Measurements from ENCODE around the gene CCDC92. TPM values are rescaled to one million over a fixed set of nuclear protein-coding genes. Genes with fewer than 3 reads are reported as not detected.

CCDC92 gene
- total and polyA plus RNA-seq, 2 of the 13 experiments (the other 11 are each of a cell fraction or from before 2014, with no cell fraction given): 5.4 to 14.7 TPM

DNA sequence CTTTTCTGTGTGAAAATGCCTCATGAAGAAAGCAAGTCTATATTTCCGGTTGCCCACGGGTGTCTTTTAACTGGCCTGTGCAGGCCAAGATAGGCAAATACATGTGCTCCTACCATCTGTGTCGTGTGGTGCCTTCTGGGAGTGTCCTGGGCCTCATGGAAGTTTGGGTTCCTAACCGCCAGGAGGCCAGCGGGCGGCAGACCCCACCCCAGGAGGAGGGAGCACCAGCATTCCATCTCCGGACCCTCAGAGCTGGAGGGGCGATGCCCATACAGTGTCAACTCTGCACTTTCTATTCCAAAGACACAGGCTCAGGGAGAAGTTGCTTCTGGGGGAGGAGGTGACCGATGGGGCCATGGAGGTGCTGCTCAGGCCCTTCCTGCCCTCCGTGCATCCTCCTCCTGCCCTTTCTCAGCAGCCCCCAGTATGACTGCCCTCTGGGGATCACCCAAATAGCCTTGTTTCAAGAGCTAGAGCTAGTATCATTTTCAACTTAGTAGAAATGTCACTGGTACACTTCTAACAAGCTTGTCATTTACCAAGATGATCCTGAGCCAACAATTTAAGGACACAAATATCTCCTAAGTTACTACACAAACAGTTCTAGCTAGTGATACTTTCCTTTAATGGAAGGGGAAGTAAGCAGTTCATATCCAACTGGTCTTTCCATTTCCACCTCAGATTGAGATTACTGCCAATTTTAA is 17.8 kb downstream of the CCDC92 start:
- no peaks in the 10 kb centered on the region for H3K79me2 ChIP-seq (ENCODE audit: insufficient read depth, low read length)
- H3K4me1 ChIP-seq (ENCODE audit: insufficient read depth, low read length): peaks cover 21% of the 10 kb centered on the region
- CTCF ChIA-PET (ENCODE audit: low intra/inter-chr PET ratio, low total read pairs): no interaction called here
- ATAC-seq (no peak), DNase-seq (ENCODE audit: low spot score) (no peak), FAIRE-seq (no peak)
- no peak overlapping the region for H2AFZ ChIP-seq (ENCODE audit: low read length)
- H3K27ac ChIP-seq (ENCODE audit: extremely low read length, insufficient read depth, low read length): no peak overlapping the region
- H3K27me3 ChIP-seq (ENCODE audit: control insufficient read depth in 1 of 2, insufficient read depth in 2 of 2, low read length in 2 of 2): no peaks in the 10 kb centered on the region
- POLR2A ChIA-PET: no interaction called here
- no peaks in the 10 kb centered on the region for H4K20me1 ChIP-seq (ENCODE audit: insufficient read depth, low read length)
- no peak overlapping the region for H3K4me3 ChIP-seq (replicated peaks in 1 of 3; ENCODE audit: insufficient read depth in 1 of 3, low read depth in 2 of 3, low read length in 3 of 3)
- no peaks in the 10 kb centered on the region for H3K36me3 ChIP-seq (replicated peaks in 1 of 2; ENCODE audit: control insufficient read depth in 1 of 2, insufficient read depth in 2 of 2, low read length in 2 of 2)
- H3K4me2 ChIP-seq (ENCODE audit: low read depth, low read length): no peak overlapping the region
- H3K9me3 ChIP-seq (ENCODE audit: low read length): no peaks in the 10 kb centered on the region
- no peak overlapping the region for H3K9ac ChIP-seq (ENCODE audit: insufficient read depth, low read depth, low read length)
- in situ Hi-C loops (cut with HindIII; ENCODE audit: extremely low pct_ligation_motif_present, low pct_unique_long_range_greater_than_20kb) (no loop called here), intact Hi-C loops (cut with micrococcal nuclease; ENCODE audit: unreplicated experiment) (no loop called here)
- WGBS (ENCODE audit: low lambda C conversion rate): 77% methylated on average over 6 of the region's 10 CpGs
- no TSS peak for BruUV-seq (replicated peaks)
- TF ChIP-seq ZEB1 (IDR thresholded peaks at IDR 0.05; ENCODE audit: insufficient replicate concordance, low read depth) (no peak), TMF1 (CRISPR knock-in tag; IDR thresholded peaks at IDR 0.05; ENCODE audit: low read depth) (no peak), ZNF556 (CRISPR knock-in tag; IDR thresholded peaks at IDR 0.05; ENCODE audit: borderline replicate concordance) (no peak), NFRKB (IDR thresholded peaks at IDR 0.05) (no peak)
- TF ChIP-seq, protein P1, sequence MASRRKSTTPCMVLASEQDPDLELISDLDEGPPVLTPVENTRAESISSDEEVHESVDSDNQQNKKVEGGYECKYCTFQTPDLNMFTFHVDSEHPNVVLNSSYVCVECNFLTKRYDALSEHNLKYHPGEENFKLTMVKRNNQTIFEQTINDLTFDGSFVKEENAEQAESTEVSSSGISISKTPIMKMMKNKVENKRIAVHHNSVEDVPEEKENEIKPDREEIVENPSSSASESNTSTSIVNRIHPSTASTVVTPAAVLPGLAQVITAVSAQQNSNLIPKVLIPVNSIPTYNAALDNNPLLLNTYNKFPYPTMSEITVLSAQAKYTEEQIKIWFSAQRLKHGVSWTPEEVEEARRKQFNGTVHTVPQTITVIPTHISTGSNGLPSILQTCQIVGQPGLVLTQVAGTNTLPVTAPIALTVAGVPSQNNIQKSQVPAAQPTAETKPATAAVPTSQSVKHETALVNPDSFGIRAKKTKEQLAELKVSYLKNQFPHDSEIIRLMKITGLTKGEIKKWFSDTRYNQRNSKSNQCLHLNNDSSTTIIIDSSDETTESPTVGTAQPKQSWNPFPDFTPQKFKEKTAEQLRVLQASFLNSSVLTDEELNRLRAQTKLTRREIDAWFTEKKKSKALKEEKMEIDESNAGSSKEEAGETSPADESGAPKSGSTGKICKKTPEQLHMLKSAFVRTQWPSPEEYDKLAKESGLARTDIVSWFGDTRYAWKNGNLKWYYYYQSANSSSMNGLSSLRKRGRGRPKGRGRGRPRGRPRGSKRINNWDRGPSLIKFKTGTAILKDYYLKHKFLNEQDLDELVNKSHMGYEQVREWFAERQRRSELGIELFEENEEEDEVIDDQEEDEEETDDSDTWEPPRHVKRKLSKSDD (CRISPR knock-in tag; IDR thresholded peaks at IDR 0.05; ENCODE audit: low read depth): no peak
- TF ChIP-seq, protein P2, sequence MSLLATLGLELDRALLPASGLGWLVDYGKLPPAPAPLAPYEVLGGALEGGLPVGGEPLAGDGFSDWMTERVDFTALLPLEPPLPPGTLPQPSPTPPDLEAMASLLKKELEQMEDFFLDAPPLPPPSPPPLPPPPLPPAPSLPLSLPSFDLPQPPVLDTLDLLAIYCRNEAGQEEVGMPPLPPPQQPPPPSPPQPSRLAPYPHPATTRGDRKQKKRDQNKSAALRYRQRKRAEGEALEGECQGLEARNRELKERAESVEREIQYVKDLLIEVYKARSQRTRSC (CRISPR knock-in tag; IDR thresholded peaks at IDR 0.05; ENCODE audit: low read depth): no peak
- TF ChIP-seq, protein P3, sequence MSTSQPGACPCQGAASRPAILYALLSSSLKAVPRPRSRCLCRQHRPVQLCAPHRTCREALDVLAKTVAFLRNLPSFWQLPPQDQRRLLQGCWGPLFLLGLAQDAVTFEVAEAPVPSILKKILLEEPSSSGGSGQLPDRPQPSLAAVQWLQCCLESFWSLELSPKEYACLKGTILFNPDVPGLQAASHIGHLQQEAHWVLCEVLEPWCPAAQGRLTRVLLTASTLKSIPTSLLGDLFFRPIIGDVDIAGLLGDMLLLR (CRISPR knock-in tag; IDR thresholded peaks at IDR 0.05): no peak
- TF ChIP-seq, protein P4, sequence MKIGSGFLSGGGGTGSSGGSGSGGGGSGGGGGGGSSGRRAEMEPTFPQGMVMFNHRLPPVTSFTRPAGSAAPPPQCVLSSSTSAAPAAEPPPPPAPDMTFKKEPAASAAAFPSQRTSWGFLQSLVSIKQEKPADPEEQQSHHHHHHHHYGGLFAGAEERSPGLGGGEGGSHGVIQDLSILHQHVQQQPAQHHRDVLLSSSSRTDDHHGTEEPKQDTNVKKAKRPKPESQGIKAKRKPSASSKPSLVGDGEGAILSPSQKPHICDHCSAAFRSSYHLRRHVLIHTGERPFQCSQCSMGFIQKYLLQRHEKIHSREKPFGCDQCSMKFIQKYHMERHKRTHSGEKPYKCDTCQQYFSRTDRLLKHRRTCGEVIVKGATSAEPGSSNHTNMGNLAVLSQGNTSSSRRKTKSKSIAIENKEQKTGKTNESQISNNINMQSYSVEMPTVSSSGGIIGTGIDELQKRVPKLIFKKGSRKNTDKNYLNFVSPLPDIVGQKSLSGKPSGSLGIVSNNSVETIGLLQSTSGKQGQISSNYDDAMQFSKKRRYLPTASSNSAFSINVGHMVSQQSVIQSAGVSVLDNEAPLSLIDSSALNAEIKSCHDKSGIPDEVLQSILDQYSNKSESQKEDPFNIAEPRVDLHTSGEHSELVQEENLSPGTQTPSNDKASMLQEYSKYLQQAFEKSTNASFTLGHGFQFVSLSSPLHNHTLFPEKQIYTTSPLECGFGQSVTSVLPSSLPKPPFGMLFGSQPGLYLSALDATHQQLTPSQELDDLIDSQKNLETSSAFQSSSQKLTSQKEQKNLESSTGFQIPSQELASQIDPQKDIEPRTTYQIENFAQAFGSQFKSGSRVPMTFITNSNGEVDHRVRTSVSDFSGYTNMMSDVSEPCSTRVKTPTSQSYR (CRISPR knock-in tag; IDR thresholded peaks at IDR 0.05; ENCODE audit: borderline replicate concordance): no peak
- TF ChIP-seq, protein P5, sequence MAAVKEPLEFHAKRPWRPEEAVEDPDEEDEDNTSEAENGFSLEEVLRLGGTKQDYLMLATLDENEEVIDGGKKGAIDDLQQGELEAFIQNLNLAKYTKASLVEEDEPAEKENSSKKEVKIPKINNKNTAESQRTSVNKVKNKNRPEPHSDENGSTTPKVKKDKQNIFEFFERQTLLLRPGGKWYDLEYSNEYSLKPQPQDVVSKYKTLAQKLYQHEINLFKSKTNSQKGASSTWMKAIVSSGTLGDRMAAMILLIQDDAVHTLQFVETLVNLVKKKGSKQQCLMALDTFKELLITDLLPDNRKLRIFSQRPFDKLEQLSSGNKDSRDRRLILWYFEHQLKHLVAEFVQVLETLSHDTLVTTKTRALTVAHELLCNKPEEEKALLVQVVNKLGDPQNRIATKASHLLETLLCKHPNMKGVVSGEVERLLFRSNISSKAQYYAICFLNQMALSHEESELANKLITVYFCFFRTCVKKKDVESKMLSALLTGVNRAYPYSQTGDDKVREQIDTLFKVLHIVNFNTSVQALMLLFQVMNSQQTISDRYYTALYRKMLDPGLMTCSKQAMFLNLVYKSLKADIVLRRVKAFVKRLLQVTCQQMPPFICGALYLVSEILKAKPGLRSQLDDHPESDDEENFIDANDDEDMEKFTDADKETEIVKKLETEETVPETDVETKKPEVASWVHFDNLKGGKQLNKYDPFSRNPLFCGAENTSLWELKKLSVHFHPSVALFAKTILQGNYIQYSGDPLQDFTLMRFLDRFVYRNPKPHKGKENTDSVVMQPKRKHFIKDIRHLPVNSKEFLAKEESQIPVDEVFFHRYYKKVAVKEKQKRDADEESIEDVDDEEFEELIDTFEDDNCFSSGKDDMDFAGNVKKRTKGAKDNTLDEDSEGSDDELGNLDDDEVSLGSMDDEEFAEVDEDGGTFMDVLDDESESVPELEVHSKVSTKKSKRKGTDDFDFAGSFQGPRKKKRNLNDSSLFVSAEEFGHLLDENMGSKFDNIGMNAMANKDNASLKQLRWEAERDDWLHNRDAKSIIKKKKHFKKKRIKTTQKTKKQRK (IDR thresholded peaks at IDR 0.05; ENCODE audit: low read length): no peak
- TF ChIP-seq, protein P6, sequence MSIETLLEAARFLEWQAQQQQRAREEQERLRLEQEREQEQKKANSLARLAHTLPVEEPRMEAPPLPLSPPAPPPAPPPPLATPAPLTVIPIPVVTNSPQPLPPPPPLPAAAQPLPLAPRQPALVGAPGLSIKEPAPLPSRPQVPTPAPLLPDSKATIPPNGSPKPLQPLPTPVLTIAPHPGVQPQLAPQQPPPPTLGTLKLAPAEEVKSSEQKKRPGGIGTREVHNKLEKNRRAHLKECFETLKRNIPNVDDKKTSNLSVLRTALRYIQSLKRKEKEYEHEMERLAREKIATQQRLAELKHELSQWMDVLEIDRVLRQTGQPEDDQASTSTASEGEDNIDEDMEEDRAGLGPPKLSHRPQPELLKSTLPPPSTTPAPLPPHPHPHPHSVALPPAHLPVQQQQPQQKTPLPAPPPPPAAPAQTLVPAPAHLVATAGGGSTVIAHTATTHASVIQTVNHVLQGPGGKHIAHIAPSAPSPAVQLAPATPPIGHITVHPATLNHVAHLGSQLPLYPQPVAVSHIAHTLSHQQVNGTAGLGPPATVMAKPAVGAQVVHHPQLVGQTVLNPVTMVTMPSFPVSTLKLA (IDR thresholded peaks at IDR 0.05): no peak

Measured in HepG2 (cell line).